Measurements from ENCODE around the gene ELN. TPM values are rescaled to one million over a fixed set of nuclear protein-coding genes. Genes with fewer than 3 reads are reported as not detected.
A peak's percentile ranks its signal among the peaks of the same experiment; 100 is the strongest.

ELN gene
- total RNA-seq, 1 donor from 2014 or later: 395 TPM

GRCh38 chr7:74049997-74050798, 22.2 kb downstream of the ELN start:
- DNase-seq (ENCODE audit: low spot score in 2 of 2): no peak
- intact Hi-C loops (cut with DNase I): no loop called here
- Histone ChIP-seq H3K4me3 (peak overlapping the region in 1 of 2 donors; percentile 4), H3K27ac (no peak overlapping the region), H3K9me3 (no peaks in the 10 kb centered on the region), H3K36me3 (peaks cover 98 to 100% of the 10 kb centered on the region in 2 donors), H3K27me3 (no peaks in the 10 kb centered on the region), H3K4me1 (peaks cover 0 to 10% of the 10 kb centered on the region in 2 donors)
- TF ChIP-seq CTCF (IDR thresholded peaks at IDR 0.05): no peak

GRCh38 chr7:74051193-74051592, 23.2 kb downstream of the ELN start:
- peak overlapping the region; percentile 22 to 53 for H3K27ac ChIP-seq
- no peak for TF ChIP-seq CTCF (IDR thresholded peaks at IDR 0.05)

GRCh38 chr7:74051629-74052410, 23.8 kb downstream of the ELN start:
- Histone ChIP-seq H3K9me3 (no peaks in the 10 kb centered on the region), H3K36me3 (peaks cover 98 to 100% of the 10 kb centered on the region in 2 donors), H3K27me3 (no peaks in the 10 kb centered on the region), H3K4me1 (peaks cover 0 to 15% of the 10 kb centered on the region in 2 donors), H3K4me3 (no peak overlapping the region), H3K27ac (peak overlapping the region; percentile 22 to 53)
- DNase-seq (ENCODE audit: low spot score in 2 of 2): peak in 1 of 2 donors; percentile 7
- intact Hi-C loops (cut with DNase I): no loop called here
- TF ChIP-seq CTCF (IDR thresholded peaks at IDR 0.05): no peak

More at GRCh38 chr7:74051193-74051592, 23.2 kb downstream of the ELN start:
- Histone ChIP-seq H3K4me3 (no peak overlapping the region), H3K27me3 (no peaks in the 10 kb centered on the region), H3K9me3 (no peaks in the 10 kb centered on the region), H3K4me1 (peaks cover 0 to 10% of the 10 kb centered on the region in 2 donors), H3K36me3 (peaks cover 97 to 100% of the 10 kb centered on the region in 2 donors)
- no peak for DNase-seq (ENCODE audit: low spot score in 2 of 2)
- intact Hi-C loops (cut with DNase I): no loop called here

- Histone ChIP-seq H3K9me3 (no peaks in the 10 kb centered on the region), H3K27ac (peak overlapping the region; percentile 5 to 49), H3K27me3 (no peaks in the 10 kb centered on the region), H3K36me3 (peaks cover 98 to 100% of the 10 kb centered on the region in 2 donors), H3K4me1 (peaks cover 0 to 22% of the 10 kb centered on the region in 2 donors), H3K4me3 (no peak overlapping the region)
- no peak for TF ChIP-seq CTCF (IDR thresholded peaks at IDR 0.05)
- intact Hi-C loops (cut with DNase I): no loop called here
- no peak for DNase-seq (ENCODE audit: low spot score in 2 of 2)
Observed at GRCh38 chr7:74052628-74053027, 24.7 kb downstream of the ELN start.

GRCh38 chr7:74053589-74054186, 25.7 kb downstream of the ELN start:
- no peak overlapping the region for H3K4me3 ChIP-seq
- H3K36me3 ChIP-seq: peaks cover 96 to 100% of the 10 kb centered on the region in 2 donors
- H3K27me3 ChIP-seq: no peaks in the 10 kb centered on the region
- no peak for DNase-seq (ENCODE audit: low spot score in 2 of 2)
- H3K9me3 ChIP-seq: no peaks in the 10 kb centered on the region
- peak overlapping the region in 1 of 2 donors; percentile 49 for H3K27ac ChIP-seq
- TF ChIP-seq CTCF (IDR thresholded peaks at IDR 0.05): no peak
- intact Hi-C loops (cut with DNase I): loop anchor here (2.0 kb wide), 1 partner anchor 15 kb away; no protein-coding TSS in a partner anchor
- peaks cover 0 to 22% of the 10 kb centered on the region in 2 donors for H3K4me1 ChIP-seq
